ENCODE data around the gene GGA2.

Gene GGA2

GRCh38 chr16:23504453-23505179 lies 5.7 kb downstream of the GGA2 start:
- Histone ChIP-seq H3K36me3 (ENCODE audit: insufficient read depth) (no peaks in the 10 kb centered on the region; the same call in 1 of the 2 replicates), H2AFZ (ENCODE audit: low read depth) (no peak overlapping the region), H3K4me2 (peak overlapping the region; percentile 16; the same call in 1 of the 2 replicates), H3K27ac (no peak overlapping the region), H3K4me1 (ENCODE audit: low read depth, poor library complexity, severe bottlenecking) (peaks cover 51% of the 10 kb centered on the region), H4K20me1 (ENCODE audit: insufficient read depth) (peaks cover 24% of the 10 kb centered on the region), H3K27me3 (ENCODE audit: insufficient read depth, low read depth) (no peaks in the 10 kb centered on the region), H3K9ac (no peak overlapping the region), H3K4me3 (IDR thresholded peaks at IDR 0.05; ENCODE audit: insufficient read depth, low read depth, low read length) (no peak overlapping the region), H3K79me2 (ENCODE audit: insufficient read depth, low read depth) (peaks cover 99% of the 10 kb centered on the region)
- no peak for TF ChIP-seq CTCF (conservative IDR thresholded peaks at IDR 0.05; ENCODE audit: low read depth, low read length)

- H3K4me3 ChIP-seq (IDR thresholded peaks at IDR 0.05; ENCODE audit: insufficient read depth, low read depth, low read length) = no peak overlapping the region
- H3K27me3 ChIP-seq (ENCODE audit: insufficient read depth, low read depth) = no peaks in the 10 kb centered on the region
- peaks cover 24% of the 10 kb centered on the region for H4K20me1 ChIP-seq (ENCODE audit: insufficient read depth)
- H3K79me2 ChIP-seq (ENCODE audit: insufficient read depth, low read depth) = peaks cover 99% of the 10 kb centered on the region
- H3K9ac ChIP-seq = no peak overlapping the region
- no peak for TF ChIP-seq CTCF (conservative IDR thresholded peaks at IDR 0.05; ENCODE audit: low read depth, low read length)
- no peak overlapping the region; the same call in 1 of the 2 replicates for H3K4me2 ChIP-seq
- H3K36me3 ChIP-seq (ENCODE audit: insufficient read depth) = no peaks in the 10 kb centered on the region
- no peak overlapping the region for H3K27ac ChIP-seq
- H2AFZ ChIP-seq (ENCODE audit: low read depth) = no peak overlapping the region
- H3K4me1 ChIP-seq (ENCODE audit: low read depth, poor library complexity, severe bottlenecking) = peaks cover 45% of the 10 kb centered on the region
Measured at GRCh38 chr16:23504076-23504452, 6.2 kb downstream of the GGA2 start.

GRCh38 chr16:23502466-23502865 lies 7.8 kb downstream of the GGA2 start:
- H3K4me1 ChIP-seq (ENCODE audit: low read depth, poor library complexity, severe bottlenecking) = peaks cover 36% of the 10 kb centered on the region
- H3K27ac ChIP-seq = no peak overlapping the region
- no peak overlapping the region for H3K4me2 ChIP-seq
- H3K9ac ChIP-seq = no peak overlapping the region
- no peaks in the 10 kb centered on the region for H3K27me3 ChIP-seq (ENCODE audit: insufficient read depth, low read depth)
- H4K20me1 ChIP-seq (ENCODE audit: insufficient read depth) = peaks cover 23% of the 10 kb centered on the region
- no peak overlapping the region for H3K4me3 ChIP-seq (IDR thresholded peaks at IDR 0.05; ENCODE audit: insufficient read depth, low read depth, low read length)
- H3K79me2 ChIP-seq (ENCODE audit: insufficient read depth, low read depth) = peaks cover 99% of the 10 kb centered on the region
- TF ChIP-seq CTCF (conservative IDR thresholded peaks at IDR 0.05; ENCODE audit: low read depth, low read length) = no peak
- H2AFZ ChIP-seq (ENCODE audit: low read depth) = no peak overlapping the region
- no peaks in the 10 kb centered on the region for H3K36me3 ChIP-seq (ENCODE audit: insufficient read depth)

- Histone ChIP-seq H2AFZ (ENCODE audit: low read depth) (no peak overlapping the region), H3K4me1 (ENCODE audit: low read depth, poor library complexity, severe bottlenecking) (peaks cover 26% of the 10 kb centered on the region), H4K20me1 (ENCODE audit: insufficient read depth) (peaks cover 15% of the 10 kb centered on the region; the same call in 1 of the 2 replicates), H3K27me3 (ENCODE audit: insufficient read depth, low read depth) (no peaks in the 10 kb centered on the region), H3K9ac (no peak overlapping the region), H3K79me2 (ENCODE audit: insufficient read depth, low read depth) (peaks cover 95% of the 10 kb centered on the region), H3K4me2 (no peak overlapping the region), H3K36me3 (ENCODE audit: insufficient read depth) (no peaks in the 10 kb centered on the region), H3K4me3 (IDR thresholded peaks at IDR 0.05; ENCODE audit: insufficient read depth, low read depth, low read length) (no peak overlapping the region), H3K27ac (no peak overlapping the region)
- no peak for TF ChIP-seq CTCF (conservative IDR thresholded peaks at IDR 0.05; ENCODE audit: low read depth, low read length)
Measured at GRCh38 chr16:23501291-23501690, 9.0 kb downstream of the GGA2 start.

Measured in KMS-11 (cell line).